Embryonic facial prominence (tissue), 1 donor: ENCODE data around the gene CRIM1.

Source experiments
- DNase-seq: peaks from one replicate; pipeline ENCODE4 v3.0.0-alpha.2; 2016; ENCODE audit errors: extremely low spot score

CRIM1 gene

DNA sequence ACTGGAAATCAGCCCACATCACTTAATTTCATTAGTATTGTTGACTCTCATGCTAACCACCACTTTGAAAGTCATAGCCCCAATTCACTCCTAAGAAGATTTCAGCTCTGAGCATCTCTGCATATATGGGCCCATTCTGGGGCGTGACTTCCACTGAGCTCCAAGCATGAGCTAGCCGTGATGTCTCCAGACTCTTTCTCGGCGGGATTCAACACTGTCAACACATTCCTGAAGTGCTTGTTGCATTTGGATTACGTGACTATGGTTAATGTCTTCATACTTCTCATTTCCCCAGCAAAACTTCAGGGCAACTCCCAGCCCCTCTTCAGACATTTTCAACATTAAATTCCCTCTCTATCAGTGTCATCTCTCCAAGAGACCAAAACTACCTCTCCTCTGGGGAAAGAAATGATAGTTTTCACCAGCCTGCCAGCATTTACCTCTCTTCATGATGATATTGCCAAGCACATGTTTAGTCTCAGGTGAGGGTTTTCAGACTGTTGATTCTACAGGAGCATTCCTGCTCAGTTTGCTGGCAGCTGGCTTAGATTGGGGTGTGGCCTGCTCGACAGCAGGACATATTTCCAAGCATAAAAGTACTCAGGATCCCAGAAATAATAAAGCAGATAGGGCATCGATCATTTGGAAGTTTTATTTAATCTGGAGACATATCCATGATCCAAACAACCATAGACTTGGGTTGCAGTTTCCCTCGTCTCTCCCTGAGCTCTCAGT is 160.7 kb downstream of the CRIM1 start:
- no peak for DNase-seq

DNA sequence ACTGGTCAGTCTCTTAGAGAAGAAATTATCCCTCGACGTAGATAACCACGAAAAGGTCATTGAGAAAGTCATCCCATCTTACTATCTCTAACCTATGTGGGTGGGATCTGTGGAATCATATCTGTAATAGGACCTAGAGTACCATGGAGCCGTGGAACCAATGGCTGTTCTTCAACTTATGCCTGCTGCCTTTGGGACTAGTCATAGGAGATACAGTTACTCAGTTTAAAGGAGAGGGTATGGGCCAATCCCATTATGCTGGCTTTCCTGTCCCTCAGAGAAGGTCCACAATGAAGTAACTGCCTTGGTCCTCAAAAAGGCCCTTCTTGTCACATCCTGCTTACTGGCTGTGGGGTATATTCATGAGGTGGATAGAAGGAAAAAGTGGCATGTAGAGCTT is 164.9 kb downstream of the CRIM1 start:
- no peak for DNase-seq

DNA sequence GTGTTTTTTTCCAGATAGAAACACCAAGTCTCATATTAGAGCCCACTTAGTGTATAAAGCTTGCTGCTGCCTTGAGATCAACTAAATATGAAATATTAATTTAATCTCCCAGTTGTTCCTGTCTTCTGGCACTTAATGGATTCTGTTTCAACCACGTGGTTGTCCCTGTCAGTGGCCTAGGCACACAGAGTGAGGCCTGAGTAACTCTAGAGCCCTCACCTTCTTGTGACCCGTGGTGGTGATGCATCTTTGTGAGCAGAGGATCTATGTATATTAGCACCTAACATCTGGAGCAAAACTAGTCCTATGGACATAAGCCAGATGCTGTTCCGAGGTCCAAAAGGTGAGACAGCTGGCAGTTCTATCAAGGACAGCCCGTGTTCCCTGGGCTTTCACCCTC is 167.6 kb downstream of the CRIM1 start:
- no peak for DNase-seq

DNA sequence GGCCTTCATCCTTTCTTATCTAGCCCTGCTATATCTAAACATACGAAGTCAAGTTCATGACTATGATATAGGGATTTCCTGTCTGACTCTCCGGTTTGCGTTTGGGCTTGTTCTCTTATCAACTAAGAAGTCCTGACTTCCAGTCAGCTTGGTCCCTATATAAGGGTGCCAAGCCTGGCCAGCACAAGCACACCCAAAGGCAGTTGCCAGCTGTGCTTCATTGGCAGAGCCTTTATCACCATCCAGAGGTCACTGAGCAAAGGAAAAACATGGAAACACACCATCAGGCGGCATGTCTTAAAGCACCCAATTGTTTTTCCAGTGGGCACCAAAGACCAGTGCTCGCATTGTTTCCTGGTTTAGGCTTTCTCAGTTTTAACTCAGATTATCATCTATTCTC is 169.7 kb downstream of the CRIM1 start:
- no peak for DNase-seq

DNA sequence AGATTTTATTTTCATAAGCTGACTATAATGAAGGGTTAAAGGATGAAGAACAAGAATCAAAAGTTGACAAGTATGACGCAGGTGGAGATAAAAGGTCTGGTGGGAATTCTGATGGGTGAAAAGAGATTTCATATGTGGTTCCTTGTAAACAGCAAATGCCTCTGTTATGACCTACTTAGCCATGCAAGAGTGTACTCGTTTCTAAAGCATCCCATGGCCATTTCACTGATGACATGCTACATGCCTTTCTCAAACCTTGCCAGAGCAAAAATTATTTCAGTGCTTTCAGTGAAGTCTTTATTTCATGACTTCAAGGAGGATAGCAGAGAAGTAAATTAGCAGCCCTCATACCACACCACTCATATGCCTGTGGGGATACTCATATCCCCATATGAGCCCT is 170.6 kb downstream of the CRIM1 start:
- no peak for DNase-seq

DNA sequence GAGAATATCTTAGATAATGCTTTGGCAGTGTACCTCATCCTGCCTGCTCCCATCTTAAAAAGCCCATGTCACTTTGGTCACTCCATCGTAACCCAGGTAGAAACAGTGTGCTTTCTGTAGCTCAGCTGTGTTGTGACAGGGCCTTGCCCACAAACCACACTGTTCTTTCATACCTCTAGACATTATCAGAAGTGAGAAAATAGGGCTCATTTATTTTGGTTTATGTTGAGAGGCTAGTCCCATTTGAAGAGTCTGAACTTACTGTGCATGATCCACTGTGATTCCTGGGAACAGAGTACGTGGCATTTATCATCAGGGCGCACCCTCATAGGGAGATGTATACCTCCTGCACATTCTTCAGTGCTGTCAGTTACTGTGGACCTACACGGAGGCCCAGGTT is 172.7 kb downstream of the CRIM1 start:
- no peak for DNase-seq

DNA sequence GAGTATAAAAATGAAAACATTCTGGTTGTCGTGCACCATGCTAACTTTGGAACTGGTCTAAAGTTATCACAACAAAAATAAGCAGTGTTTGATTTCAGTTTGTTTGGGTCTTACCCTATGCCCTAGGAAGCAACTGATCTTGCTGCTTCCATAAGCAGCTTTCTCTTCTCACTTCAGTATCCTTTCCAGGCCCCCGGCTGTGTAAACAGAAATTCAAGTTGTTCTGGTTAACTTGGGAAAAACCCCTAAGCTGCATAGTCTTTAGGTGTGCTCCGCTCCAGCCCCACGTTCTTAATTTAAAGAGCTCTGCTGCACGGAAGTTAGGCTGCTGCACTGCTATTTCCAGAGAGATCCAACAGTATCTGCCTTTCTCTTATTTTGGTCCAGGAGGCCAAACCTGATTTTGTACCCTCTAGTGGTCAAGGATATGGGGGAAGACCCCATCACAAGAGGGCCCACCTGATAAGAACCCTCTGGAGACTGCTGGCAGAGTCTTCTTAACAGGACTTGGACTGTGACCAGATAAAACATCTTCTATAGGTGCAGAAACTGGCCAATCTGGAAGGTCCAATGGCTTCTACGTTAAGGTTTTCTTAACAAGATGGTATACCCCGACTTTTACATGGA is 173.3 kb downstream of the CRIM1 start:
- no peak for DNase-seq

DNA sequence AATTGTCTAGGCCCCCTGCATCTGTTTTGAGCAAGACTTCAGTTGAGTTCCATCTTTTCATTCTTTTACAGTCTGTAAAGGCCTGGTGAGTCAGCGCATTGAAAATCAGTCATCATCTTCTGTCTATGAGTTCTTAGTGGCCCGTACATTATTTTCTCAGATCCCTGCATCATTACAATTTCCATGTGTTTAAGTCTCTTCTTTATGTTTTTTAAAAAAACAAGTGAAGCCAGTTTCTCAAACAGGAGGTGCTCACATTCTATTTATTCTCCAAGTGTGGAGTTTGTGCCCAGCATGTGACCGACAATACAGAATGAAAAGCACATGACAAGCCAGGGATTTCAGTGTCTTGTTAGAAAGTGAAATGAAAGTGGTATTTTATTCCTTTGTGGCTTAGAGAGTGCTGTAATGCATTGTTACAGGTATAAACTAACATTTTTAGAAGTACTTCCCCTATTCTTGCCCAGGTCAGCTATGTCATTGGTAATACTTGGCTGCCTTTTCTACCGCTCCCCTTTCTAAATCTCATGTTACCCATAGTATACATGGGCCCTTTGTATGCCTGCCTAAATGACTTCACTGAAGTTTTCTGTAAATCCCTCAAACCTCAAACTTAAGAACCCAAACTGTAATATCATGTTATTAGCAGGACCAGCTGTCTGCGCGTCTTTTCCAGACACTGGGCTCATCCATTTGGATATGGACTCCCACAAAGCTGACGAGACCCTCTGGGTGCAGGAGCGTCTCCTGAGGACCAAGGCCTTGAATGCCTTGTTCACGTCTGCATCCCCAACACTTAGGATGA is 174.8 kb downstream of the CRIM1 start:
- peak; percentile 37 for DNase-seq

DNA sequence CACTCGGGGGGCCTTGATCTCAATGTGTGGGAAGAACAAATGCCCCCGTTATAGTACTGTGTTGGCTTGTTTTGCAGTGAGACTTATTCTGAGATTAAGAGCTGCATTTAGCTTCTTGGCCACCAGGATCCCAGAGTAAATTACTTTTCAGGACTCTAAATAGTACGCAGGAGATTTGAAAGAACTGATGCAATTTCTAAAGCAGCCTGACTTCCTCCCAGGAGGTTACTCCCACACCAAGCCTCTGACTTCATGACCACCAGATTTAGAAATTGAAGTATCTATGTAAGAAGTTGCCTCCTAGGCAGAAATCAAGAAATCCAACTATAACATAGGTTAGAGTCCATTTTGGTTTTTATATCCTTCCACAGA is 175.4 kb downstream of the CRIM1 start:
- DNase-seq = no peak

DNA sequence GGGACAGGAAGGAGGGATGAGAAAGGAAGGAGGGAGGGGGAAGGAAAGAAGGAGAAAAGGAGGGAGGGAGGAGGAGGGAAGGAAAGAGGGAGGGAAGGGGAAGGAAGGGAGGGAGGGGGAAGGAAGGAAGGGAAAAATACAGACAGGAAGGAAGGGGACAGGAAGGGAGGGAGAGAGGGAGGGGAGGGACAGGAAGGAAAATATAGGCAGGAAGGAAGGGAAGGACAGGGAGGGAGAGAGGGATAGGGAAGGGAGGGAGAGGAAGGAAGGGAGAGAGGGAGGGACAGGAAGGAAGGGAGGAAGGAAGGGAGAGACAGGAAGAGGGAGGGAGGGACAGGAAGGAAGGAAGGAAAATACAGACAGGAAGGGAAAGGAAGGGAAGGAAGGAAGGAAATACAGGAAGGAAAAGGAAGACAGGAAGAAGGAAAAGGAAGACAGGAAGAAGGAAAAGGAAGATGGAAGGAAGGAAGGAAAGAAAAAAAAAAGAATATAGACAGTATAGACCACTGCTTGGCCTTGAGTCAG is 178.8 kb downstream of the CRIM1 start:
- DNase-seq = no peak

DNA sequence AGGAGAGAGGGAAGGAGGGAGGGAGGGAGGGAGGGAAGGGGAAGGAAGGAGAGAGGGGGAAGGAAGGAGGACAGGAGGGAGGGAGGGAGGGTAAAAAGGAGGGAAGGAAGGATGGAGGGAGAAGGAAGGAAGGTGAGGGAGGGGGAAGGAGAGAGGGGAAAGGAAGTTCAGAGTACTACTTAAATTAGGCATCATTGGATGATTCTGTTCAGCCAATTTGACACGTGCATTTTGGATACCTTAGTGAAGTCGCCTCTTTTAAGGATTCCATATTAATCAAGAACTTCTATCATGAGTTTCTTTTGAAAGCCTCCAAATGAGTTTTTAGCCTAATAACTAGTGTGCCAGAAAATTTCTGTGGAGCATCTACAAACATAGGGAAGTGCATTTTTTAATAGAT is 179.5 kb downstream of the CRIM1 start:
- no peak for DNase-seq

DNA sequence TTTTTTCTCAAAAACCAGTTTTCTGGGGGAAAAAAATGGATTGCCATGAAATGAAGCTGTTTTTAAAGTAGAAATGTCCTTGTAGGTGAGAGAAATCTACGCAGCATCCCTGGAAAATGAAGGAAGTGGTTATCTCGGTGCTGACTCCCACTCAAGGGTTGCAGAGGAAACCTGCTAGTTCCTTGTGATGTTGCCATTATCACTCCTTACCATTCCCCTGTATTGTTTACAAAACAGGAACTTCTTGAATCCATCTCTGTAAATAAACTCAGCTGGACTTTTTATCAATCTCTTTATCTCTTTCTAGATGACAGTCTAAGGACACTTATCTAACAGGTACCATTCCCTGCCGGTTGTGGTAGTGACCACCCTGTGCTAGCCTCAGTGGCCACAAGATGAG is 181.2 kb downstream of the CRIM1 start:
- no peak for DNase-seq

DNA sequence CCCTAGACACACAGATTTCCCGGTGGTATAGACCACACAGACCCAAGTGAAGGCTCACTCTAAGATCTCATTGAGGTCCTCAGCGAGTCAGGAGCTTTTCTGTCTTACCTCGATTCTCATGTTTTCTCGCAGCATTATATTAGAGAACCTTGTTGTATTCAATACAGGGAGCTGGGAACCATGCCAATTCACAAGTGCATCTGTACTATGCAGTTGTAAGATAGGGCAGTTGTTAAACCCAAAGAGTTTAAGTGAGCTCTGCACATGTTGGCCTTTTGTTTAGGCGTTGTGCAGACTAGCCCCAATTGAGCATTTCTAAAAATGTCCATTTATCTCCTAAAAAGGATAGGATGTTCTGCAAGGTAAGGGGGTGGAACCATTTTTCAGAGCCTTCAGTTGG is 182.8 kb downstream of the CRIM1 start:
- no peak for DNase-seq

DNA sequence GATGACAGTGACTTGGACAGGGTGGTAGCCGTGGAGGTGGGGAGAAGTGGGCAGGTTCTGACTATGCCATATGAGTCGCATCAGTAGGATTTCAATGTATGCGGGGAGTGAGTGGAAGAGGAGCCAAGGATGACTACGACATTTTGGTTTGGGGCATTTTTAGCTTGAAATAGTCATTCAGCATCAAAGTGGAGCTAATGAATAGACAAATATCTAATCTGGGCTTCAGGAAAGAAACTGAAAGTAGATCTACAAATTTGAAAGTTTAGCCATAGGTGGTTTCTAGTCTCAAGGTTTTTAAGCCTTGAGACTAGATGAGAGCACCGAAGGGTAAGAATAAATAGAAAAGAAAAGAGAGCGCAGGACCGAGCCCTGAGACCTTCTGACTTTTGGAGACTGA is 184.1 kb downstream of the CRIM1 start:
- DNase-seq = no peak

DNA sequence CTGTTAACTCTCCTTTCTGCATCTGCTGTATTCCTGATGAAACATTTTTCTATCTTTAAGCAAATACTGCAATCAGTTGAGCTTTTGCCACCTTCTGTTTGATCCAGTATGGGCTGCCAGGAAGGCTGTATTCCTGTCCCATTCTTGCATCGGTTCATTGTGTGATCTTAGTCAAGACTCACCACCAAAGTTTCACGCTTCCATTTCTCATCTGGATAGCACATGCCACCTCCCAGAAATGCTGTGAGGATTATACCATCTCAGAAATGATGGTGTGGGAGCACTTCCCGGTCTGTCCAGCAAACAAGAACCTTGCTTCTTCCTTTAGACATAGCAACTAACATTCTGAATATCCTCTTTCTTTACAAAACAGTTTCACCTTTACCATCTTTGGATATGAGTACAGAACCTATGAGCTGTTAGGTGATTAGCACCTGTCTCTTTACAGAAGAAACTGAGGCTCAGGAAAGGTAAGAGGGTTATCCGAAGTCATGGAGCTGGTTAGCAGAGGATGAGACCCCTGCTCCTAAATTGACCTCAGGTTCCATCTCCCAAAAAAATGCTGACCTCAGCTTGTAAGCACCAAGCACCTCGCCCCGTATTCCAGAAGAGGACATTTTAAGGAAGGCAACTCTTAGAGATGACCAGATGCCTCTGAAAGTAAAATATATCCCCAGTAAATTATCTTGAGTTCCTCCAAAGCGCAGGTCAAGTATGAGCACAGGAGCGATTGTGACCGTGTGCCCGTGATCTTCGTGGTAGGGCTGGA is 185.6 kb downstream of the CRIM1 start:
- DNase-seq = no peak

DNA sequence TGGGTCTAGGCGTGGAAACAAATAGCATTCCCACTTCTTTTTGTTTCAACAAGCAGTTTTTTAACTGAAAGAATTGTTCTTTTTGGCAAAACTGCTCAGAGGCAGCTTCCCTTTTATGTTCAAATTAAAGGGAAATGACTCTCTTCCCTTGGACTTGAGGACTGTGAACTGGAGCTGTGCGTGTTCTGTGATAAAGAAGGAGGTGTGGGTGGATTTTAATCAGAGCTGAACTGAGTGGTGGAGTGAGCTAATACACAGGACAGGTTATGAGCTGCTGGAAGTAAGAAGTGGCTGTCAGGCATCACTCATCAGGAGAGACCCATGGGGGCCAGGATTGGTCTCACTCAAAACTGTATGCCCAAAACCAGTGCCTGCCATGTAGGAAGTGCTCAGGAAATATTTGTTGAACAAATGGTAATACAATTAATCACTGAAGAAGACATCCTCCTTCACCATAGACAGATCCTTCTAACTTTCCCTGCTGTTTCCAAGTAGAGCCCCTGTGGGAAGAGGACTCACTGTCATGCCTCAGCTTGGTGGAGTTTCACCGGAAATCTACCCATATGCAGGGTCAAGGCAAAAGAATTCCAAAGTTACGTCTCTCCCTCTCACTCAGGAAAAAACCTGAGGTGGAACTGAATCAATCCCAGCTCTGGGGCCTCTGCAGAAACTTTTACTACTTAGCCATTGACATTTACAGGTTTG is 186.5 kb downstream of the CRIM1 start:
- no peak for DNase-seq

DNA sequence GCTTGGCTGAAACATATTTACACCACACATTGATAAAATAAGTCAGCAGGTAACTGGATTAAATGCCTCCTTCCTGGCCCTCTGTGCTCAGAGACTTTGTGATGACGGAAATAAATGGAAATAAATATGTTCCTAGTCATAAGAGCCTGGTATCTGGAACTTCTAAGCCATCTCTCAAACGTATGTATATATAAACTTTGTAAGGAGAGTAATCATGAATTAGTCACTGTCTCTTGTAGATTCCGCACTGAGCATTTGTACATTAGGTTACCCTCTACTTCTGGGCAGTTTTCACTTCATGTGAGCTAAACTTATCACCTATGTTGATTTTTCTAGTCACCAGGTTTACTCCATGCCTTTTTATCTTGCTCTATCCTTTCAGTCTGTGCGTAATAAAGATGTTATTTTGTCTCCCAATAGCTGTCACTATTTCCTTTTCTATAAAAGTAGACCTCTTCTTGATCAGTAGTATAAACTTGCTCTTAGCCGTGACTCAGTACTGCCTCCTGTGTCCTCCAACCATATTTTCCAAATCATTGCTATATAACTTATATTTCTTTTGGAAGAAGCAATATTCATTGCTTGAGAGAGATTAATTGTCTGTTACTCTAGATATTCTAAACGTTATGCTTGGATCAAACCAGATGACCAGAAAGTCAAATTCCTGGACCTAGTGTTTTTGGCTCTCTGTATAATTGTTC is 189.2 kb downstream of the CRIM1 start:
- no peak for DNase-seq

DNA sequence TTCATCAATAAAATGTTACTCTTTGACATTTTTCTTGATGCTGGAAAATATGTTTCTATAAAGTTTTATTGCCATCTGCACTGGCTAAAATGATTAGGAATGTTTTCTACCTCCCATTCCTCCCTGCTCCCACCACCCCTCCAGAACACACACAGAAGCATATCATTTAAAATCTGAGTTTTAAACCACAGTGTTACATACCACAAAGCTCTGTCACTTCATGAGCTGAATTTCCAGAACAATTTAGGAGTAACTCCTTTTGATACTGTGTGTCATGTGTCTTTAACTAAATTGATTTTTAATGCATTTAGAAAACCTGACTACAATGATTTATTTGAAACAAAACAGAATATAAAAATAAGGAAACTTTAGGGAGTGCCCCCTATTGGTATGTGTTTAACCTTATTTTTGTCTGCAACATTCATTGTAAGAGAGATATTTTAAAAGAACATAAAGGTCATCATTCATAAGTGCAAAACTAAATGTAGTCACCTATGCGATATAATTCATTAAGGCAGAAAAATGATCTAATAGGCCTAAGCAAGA is 190.4 kb downstream of the CRIM1 start:
- no peak for DNase-seq

DNA sequence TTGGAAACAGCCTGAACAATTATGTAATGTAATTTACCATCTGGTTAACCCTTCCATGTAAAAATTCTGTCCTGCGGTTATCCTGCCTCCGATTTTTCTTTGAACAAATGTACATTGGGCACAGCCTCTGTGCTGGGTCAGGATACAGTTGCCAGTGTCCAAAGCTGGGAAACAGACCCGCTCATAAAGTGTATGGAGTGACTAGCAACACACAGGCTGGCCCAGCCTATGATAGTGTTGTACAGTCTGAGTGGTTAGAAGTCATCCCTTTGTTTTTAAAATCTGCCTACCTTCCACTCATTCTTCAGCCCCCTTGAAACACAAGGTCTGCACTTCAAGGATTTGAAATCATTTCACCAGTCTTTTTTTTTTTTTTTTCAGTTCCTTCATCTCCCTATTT is 192.3 kb downstream of the CRIM1 start:
- no peak for DNase-seq

DNA sequence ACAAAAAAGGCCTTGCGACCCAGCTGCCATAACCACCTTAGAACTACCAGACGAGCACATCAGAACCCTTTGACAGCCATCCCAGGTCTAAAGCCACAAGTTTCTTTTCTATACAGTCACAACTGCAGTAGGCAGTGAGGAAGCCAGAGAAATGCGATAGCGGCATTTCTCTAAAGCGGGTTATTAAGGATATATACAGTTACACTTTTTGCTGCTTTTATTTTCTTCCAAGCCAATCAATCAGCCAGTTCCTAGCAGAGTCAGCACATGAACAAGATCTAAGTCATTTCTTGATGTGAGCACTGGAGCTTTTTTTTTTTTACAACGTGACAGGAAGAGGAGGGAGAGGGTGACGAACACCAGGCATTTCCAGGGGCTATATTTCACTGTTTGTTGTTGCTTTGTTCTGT is 193.6 kb downstream of the CRIM1 start:
- DNase-seq = no peak
